Measurements from ENCODE around the gene GNRHR.

- TF ChIP-seq POLR2AphosphoS5 (IDR thresholded peaks at IDR 0.05; ENCODE audit: borderline replicate concordance, low read depth, low read length) (no peak), EZH2 (IDR thresholded peaks at IDR 0.05) (no peak), FOXP2 (optimal IDR thresholded peaks at IDR 0.05; ENCODE audit: control extremely low read depth, extremely low read length, insufficient read depth) (no peak)
Measured at GRCh38 chr4:67701517-67701850, 52.7 kb downstream of the GNRHR start.
